Kidney capillary endothelial cell (primary cell): Measurements from ENCODE around the gene GGACT.
"Not testable (repeated sequence)": the region's sequence is repeated elsewhere in the genome, so short reads cannot be mapped to it uniquely, and the experiment has no call there.

Source experiments
- DNase-seq: peaks from one replicate; pipeline ENCODE4 v3.0.0-alpha.2; 2018; ENCODE audit warnings: low spot score

Gene GGACT

DNA sequence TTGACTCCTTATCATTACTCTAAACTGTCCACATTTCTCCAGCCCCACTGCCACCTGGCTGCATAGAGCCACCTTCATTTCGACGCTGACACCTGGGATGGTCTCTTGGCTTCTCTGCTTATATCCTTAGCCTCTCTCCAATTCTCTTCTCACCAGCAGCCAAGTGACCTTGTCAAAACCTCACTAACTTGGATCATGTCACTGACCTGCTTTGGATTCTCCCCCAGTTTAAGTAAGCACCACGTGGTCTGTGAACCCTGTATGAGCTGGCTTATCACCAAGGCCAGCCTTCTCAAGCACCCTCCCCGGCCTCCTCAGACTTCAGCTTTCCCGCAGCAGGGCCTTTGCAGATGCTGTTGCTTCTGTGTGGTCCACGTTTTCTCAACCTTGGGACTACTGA, 12.3 kb upstream of the GGACT start:
- no peak for DNase-seq

DNA sequence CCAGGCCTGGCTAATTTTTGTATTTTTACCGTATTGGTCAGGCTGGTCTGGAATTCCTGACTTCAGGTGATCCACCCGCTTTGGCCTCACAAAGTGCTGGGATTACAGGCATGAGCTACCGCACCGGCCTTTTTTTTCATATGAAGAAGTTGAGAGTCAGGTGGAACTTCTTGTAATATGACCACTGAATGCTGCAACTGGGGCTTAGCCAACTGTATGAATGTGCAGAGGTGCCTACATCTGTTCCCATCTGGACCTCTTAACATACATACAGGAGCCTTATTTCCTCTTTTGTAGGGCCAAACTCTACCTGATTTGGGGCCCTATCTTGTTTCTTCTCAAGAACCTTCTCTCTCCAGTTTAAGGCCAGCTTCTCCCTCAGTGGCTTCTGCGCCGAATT, 11.9 kb upstream of the GGACT start:
- DNase-seq: no peak

DNA sequence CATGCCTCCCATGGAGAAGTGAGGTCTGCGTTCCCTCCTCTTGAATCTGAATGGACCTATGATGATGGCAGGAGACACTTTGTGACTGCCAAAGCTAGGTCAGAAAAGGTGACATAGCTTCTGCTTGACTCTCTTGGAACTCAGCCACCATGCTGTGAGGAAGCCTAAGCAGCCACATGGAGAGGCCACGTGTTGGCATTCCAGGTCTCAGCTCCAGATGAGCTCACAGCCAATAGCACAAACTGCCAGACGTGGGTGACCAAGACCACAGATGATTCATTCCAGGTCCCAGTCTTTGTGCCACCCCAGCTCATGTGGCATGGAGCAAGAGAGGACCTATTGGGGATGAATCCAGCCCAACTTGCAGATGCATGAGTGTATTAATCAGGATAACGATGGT, 8.7 kb upstream of the GGACT start:
- no peak for DNase-seq

DNA sequence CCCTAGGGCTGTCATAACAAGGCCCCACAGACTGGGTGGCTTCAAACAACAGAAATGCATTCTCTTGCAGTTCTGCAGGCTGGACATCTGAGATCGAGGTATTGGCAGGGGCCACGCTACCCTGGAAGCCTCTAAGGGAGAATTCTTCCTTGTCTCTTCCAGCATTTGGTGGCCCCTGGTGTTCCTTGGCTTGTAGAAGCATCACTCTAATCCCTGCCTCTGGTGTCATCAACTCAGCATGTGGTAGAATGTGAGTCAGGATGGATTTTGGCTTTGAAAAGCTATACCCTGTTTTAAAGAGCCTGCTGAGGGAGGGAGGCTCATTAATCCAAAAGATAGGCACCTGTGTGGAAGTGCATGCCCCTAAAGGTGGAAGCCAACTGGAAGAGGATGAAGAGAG, 7.9 kb upstream of the GGACT start:
- DNase-seq: no peak

GRCh38 chr13:100594731-100595130, 6.1 kb upstream of the GGACT start:
- no peak for DNase-seq

DNA sequence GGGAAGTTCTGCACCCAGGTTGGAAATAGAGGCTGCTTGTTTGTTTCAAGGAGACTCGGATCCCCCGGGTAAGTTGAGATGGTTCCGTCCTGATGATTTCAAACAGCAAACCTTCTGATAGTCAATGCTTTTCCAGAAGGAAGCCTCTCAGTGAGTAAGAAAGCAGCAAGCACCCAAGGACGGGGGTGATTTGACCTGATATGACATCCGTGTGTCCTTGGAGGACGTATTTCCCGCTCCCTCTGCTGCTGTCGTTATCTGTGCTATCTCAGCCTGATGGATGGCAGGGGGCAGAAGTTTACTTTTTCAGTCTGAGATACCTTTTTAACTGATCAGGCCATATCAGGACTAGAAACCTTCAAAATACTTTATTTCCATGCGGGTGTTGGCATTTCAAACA, 5.7 kb upstream of the GGACT start:
- no peak for DNase-seq

DNA sequence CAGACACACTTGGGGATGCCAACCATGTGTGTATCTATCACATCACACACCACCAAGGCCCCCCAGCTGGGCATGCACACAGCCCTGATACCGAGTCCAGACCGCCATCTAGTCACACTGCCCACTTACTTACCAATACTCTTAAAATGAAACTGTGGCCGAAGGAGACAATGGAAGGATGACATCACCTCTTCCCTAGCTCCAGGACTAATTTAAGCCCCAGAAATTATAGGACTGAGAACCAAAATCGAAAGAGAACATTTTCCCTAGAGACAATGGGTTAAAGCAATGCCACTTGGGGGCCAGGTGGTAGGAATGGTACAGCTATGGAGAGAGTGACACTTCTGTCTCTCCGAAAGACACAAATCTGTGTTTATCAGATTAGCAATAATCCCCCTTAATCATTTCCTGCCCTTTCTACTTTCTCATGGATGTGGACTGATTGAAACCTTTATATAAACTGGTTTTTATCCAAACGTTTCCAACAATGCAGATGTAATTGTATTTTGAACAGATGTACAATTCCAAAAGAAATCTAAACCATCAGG, 663 bp upstream of the GGACT start:
- peak; percentile 45 for DNase-seq

DNA sequence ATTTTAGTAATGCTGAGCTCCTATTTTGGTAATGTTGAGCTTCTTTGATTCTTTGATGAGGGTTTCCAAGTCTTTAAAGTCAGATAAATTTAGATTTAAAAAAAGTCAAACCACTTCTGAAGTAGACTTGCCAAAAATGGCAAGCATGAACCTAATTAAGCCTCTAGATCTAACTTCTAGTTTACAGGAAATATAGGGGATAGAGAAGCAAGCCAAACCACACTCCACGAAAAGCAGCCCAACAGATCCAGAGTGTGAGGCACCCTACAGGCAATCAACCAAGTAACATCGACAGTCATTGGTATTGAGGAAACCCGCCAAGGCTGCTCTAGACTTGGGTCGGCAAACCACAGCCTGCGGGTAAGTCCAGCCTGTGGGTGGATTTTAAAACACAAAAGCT, 3.7 kb downstream of the GGACT start:
- no peak for DNase-seq

GRCh38 chr13:100581504-100581903, 7.1 kb downstream of the GGACT start:
- DNase-seq: no peak

- DNase-seq: no peak
Observed at GRCh38 chr13:100581030-100581429, 7.6 kb downstream of the GGACT start.

- no peak for DNase-seq
Observed at GRCh38 chr13:100580045-100580444, 8.5 kb downstream of the GGACT start.

DNA sequence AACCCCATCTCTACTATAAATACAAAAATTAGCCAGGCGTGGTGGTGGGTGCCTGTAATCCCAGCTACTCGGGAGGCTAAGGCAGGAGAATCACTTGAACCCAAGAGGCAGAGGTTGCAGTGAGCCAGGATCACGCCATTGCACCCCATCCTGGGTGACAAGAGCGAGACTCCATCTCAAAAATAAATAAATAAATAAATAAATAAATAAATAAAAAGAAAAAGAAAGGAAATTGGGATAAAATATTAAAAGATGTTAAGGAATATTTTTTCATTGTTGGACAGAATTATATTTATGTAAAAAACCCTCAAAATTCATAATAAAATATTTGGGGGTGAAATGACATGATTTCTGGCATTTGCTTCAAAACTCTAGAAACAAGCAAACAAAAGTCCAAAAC, 11.3 kb downstream of the GGACT start:
- DNase-seq: not testable (repeated sequence)

GRCh38 chr13:100573121-100573520, 15.5 kb downstream of the GGACT start:
- DNase-seq: peak; percentile 68

DNA sequence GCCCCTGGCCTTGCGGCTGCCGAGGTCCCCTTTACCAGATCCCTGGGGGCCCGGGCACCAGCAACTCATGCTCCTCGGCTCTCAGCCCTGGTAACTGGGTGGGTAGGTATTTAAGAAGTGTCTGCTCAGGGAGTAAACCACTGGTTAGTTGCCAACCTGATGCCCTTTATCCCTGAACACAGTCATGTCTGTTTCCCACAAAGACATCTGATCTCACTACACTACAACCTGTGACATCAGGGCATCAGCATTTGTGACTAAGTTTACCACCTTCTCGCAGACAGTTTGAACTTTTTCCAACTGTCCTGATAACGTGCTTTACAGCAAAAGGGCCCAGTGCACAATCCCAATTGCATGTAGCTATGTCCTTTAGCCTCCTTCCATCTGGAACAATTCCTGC, 22.0 kb downstream of the GGACT start:
- DNase-seq: no peak

DNA sequence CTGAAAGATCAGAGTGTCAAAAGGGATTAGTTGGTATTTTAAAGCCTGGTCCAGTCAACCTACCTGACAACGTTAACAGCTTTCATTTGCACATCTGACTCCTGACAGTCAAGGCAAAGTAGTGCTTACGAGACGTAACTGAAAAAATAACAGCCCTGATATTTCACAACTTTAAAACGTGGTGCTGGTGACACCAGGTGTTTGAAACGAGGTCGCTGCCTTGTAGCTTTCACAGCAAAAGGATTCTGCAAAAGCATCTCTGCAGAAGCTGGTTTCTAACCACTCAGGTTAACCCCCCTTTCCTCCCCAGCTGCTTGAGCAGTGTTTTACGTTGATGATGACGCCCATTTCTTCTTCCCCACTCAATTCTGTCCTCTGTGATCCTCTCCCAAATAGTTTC, 23.3 kb downstream of the GGACT start:
- DNase-seq: no peak

DNA sequence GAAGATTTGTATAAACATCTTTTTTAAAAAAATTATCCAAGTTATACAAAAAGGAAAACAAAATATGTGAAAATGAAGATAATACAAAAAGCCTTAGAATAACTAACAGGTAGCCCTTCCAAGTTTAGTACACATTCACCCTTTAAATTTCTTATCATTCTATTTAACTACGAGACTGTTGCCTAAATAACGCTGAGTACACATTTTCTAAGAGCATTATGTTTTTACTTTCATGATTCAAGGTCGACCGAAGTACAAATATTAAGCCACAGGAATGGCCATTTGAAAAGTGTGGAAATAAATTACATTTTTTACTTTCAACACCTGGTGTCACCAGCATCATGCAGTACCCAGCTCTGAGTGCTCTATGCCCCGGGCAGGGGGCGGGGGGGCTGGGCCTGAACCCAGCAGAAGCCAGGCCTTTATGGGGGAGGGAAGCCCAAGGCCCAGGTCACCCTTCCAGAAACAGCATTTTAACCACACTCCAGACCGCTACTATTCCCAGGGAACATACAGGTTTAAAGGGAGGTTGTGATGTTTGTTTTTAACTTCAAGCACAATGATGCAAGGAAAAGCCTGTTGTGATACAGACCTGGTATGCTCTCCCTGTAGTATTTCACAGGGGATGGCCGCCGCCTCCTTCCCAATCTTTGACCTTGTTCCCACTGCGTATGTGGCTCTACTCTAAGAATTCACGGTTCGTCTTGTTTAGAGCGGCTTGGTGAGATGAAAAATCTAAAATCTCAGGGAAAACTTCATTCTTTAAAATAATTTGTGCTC, 24.0 kb downstream of the GGACT start:
- no peak for DNase-seq

DNA sequence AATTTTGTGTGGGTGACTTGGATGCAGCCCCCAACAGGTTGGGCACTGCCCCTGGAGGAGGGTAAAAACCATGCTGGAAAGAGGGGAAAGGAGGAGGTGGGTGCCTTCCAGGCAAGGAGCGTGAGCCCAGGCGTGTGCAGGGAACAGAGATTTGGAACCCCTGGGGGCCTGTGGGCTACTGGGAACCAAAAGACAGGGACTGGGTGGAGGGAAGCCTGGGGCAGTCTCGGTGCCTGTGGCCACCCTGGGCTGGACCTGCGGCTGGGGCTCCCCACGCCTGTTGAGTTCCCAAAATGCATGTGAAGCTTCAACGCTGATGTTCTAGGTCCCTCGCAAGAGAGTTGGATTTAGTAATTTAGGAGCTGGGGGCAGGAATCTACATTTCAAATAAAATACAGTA, 24.8 kb downstream of the GGACT start:
- DNase-seq: no peak

DNA sequence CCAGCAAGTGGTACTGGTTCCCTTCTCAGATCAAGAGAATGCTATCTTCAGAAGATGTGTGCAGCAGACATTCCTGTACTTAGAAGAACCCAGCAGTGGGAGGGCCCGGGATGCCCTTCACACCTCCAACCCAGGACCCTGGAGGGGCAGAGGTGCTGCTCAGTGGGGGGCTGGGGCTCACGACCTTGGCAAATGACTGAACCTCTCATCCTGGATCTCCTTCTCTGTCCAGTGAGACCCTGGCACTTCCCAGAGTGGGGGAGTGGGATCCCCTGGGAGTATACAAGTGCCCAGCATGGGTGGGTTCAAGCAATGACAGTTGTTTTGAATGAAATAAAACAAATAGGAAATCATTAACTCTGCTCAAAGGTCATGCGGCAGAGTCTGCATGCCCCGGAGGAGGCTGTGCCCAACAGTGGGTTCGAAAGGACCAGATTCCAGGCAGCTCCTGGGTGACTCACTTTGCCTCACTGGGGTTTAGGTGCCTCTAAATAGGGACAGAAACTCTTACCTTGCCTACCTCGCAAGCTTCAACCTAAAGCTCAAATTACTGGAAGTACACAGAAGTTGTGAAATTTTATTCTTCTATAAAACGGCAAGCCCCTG, 26.9 kb downstream of the GGACT start:
- DNase-seq: no peak

- no peak for DNase-seq
Observed at GRCh38 chr13:100561158-100561499, 27.5 kb downstream of the GGACT start.

DNA sequence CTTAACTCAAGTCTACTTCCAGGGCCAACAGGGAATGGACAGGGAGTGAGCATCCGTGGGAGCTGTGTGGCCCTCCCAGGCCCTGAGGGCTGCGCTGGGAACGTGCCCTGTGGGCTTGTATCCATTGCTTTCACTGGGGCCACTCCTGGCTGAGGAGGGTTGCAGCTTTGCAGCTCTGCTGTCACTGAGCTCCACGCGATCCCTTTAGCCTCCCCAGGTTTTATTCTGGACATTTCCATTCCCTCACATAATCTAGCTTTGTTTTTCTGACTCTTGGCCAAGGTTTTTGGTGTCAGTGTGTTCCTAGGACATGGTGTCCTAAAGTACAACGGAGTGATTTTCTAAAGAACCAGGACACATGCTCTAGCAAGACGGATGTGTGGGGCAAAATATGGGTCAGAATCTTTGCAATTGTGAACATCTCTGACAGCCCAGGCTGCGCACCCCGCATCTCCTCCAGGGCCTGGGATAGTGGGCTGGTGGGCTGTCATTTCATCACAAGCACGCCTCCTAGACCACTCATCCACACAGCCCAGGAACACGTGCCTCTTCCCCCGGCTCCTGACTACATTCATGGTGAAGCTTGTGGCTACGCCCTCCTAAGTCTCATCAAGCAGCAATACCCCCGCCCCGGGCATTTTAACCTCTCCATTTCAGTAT, 28.0 kb downstream of the GGACT start:
- no peak for DNase-seq

DNA sequence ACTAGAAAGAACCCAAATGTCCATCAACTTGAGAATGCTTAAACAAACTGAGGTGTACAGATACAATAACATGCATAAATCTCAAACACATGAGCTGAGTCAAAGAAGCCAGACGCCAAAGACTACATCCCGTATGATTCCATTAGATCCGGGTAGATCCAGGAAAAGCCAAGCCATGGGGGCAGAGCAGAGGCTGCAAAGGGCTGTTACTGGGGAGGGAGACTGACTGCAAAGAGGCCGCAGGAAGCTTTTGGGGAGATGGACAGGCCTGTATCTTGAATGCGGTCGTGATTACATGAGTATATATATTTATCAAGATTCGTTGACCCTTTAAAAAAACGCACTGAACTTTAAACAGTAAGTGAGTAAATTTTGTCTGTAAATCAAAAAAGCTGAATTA, 28.7 kb downstream of the GGACT start:
- no peak for DNase-seq

- no peak for DNase-seq
Observed at GRCh38 chr13:100552755-100553154, 35.8 kb downstream of the GGACT start.

DNA sequence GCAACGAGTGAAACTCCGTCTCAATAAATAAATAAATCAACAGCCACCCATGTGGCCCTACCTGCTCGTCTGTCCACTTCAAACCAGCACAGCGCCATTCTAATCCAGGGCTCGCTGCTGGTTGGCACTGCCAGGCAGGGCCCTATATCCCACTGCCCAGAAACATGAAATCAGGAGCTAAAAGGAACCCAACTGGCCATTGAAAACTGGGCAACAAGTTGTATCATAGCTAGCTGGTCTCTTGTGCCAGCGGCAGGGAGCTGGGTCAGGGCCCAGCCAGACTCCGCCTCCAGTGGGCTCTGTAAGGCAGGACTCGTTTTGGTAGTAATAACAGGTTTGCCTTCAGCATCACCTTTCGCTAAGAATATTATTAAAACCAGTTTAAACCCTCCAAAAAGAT, 39.3 kb downstream of the GGACT start:
- DNase-seq: no peak
